Vagina (tissue), 2 donors: Measurements from ENCODE around the gene BTRC.

ENCODE experiments used
- POLR2A ChIP-seq, 2 donors: fragments of 450-650 bp; IDR thresholded peaks; one replicate each; pipeline ENCODE4 v1.6.1; 2017; ENCODE audit warnings: antibody characterized with exemption in 2 of 2, mild to moderate bottlenecking in 2 of 2, moderate library complexity in 2 of 2
- POLR2AphosphoS5 ChIP-seq, 2 donors: sonication (generic); formaldehyde crosslinking; IDR thresholded peaks; one replicate each; pipeline ENCODE4 v1.9.0; 2017; ENCODE audit warnings: antibody characterized with exemption in 2 of 2, mild to moderate bottlenecking in 2 of 2, low read depth in 1 of 2; ENCODE audit not compliant: insufficient read depth in 1 of 2
- TF ChIP-seq, protein P1 (sequence below), 3 experiments: fragments of 450-650 bp in 2 of 3; fragments of 200-600 bp in 1 of 3; sonication (generic) in 1 of 3; IDR thresholded peaks; one replicate each; pipeline ENCODE4 v1.5.1; 2017 to 2019; ENCODE audit warnings: antibody characterized with exemption in 3 of 3, mild to moderate bottlenecking in 2 of 3, moderate library complexity in 2 of 3

DNA sequence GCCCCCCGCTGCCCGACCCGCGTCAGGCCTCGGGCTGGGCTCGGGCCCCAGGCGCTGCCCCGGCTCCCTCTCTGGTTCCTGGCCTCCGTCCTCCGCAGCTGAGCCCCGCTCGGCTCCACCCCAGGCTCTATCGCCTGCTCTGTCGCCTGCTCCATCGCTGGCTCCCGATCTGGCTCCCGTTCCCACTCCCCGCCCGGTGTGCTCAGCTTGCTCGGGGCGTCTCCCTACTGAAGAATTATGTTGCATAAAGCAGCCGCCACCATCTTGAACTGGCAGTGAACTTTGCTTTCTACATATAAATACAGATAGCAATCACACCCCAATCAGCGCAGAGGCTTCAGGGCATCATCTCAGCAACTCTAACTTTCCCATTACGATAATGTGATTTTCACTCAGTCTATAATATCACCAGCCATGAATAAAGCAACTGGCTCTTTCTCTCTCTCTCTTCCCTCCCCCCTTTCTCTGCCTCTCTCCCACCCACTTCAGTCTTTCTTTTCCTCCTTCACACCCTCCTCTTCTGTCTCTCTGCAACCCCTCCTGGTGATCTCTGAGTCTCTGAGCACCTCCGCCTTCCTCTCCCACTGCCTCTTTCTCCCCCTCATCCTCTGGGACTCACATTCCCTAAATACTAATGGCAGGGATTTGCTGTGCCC lies 43.3 kb upstream of the BTRC start:
- TF ChIP-seq POLR2A (IDR thresholded peaks at IDR 0.05) (no peak), POLR2AphosphoS5 (IDR thresholded peaks at IDR 0.05; ENCODE audit: insufficient read depth in 1 of 2, low read depth in 1 of 2) (no peak)
- TF ChIP-seq, protein P1, sequence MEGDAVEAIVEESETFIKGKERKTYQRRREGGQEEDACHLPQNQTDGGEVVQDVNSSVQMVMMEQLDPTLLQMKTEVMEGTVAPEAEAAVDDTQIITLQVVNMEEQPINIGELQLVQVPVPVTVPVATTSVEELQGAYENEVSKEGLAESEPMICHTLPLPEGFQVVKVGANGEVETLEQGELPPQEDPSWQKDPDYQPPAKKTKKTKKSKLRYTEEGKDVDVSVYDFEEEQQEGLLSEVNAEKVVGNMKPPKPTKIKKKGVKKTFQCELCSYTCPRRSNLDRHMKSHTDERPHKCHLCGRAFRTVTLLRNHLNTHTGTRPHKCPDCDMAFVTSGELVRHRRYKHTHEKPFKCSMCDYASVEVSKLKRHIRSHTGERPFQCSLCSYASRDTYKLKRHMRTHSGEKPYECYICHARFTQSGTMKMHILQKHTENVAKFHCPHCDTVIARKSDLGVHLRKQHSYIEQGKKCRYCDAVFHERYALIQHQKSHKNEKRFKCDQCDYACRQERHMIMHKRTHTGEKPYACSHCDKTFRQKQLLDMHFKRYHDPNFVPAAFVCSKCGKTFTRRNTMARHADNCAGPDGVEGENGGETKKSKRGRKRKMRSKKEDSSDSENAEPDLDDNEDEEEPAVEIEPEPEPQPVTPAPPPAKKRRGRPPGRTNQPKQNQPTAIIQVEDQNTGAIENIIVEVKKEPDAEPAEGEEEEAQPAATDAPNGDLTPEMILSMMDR (IDR thresholded peaks at IDR 0.05) = no peak
